ENCODE measurements around the gene TMPO. TPM values are rescaled to one million over a fixed set of nuclear protein-coding genes. Genes with fewer than 3 reads are reported as not detected.
A peak's percentile ranks its signal among the peaks of the same experiment; 100 is the strongest.
"Not testable (repeated sequence)": the region's sequence is repeated elsewhere in the genome, so short reads cannot be mapped to it uniquely, and the experiment has no call there.

TMPO gene
- total and polyA plus RNA-seq, 2 donors = 25.5 to 220 TPM

DNA sequence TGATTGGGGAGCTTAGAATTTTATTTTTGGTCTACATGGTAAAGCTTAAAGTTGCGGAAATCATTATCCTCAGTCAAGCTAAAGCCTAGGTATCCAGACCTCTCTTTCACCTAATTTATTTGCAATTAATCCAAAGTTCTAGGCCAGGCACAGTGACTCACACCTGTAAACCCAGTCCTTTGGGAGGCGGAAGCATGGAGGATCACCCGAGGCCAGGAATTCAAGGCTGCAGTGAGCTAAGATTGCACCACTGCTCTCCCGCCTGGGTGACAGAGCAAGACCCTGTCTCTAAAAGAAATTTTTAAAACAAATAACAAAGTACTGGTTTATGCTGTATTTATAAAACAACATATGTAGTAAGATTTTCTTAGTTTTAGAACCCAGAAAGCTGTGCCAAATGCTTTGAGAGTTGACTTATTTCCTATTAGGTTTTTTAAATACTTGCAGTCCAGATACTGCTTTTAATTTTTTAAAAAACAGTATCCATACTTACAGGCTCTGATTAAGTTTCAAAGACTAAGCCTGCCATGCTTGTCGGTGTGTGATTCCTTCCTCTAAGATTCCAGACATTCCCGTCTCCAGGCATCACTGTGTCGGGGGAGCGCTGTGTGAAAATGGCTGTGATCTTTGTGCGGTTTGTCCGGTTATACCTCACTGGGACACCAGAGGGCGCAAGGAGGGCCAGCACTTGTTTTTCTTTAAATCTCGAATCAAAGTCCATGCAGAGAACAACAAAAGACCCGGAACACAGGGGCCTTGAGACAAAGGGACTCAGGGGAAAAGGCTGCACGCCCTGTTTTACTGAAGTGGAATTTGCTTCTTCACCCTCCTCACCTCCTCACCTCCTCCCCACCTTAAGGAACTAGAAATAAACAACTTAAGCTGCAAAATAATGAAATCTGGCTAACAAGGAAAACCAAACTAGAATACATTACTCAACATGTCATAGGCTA is 24.6 kb upstream of the TMPO start:
- H3K4me1 ChIP-seq (ENCODE audit: insufficient read depth) = no peaks in the 10 kb centered on the region
- no peaks in the 10 kb centered on the region for H3K36me3 ChIP-seq (ENCODE audit: insufficient read depth)
- H3K27ac ChIP-seq (ENCODE audit: low read depth) = no peak overlapping the region
- peak; percentile 87 for DNase-seq (ENCODE audit: extremely low spot score)
- WGBS = 24% methylated on average over 14 of the region's 14 CpGs
- no peak overlapping the region for H3K4me3 ChIP-seq (ENCODE audit: low read depth, low read length)

DNA sequence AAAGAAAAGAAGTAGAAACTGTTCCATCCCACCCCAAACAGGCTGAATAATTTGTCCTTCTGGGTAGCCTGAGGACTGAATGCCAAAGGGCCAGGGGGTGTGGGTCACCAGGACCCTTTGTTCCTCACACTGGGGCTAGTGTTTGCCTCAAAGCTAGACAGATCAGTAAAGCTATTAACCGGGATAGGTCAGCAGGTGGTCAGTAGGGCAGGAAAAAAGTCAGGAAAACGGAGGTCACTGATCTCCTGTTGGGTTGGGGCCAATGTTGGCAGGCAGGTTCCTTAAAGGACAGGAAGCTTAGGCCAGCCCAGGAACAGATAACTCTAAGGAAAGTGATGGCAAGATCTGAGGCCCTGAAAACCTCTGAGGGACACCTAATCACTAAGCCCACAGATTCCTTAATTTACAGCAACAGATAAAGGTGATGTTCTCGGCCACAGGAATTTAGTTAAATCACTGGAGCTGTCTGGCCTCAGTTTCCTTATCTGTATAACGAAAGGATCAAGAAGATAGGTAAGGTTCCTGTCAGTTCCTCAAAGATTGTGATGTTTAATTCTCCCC is 22.7 kb upstream of the TMPO start:
- H3K36me3 ChIP-seq (ENCODE audit: insufficient read depth) = no peaks in the 10 kb centered on the region
- H3K4me1 ChIP-seq (ENCODE audit: insufficient read depth) = no peaks in the 10 kb centered on the region
- H3K27ac ChIP-seq (ENCODE audit: low read depth) = no peak overlapping the region
- WGBS = 74% methylated on average over 4 of the region's 4 CpGs
- no peak overlapping the region for H3K4me3 ChIP-seq (ENCODE audit: low read depth, low read length)
- no peak for DNase-seq (ENCODE audit: extremely low spot score)

DNA sequence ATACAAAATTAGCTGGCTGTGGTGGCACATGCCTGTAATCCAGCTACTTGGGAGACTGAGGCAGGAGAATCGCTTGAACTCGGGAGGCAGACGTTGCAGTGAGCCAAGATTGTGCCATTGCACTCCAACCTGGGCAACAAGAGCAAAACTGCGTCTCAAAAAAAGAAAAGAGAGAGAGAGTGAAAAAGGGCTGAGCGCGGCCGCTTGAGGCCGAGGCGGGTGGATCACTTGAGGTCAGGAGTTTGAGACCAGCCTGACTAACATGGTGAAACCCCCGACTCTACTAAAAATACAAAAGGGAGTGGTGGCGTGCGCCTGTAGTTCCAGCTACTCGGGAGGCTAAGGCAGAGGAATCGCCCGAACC is 14.1 kb upstream of the TMPO start:
- 96% methylated on average over 15 of the region's 15 CpGs for WGBS
- not testable (repeated sequence) for H3K36me3 ChIP-seq (ENCODE audit: insufficient read depth); H3K4me3 ChIP-seq (ENCODE audit: low read depth, low read length); DNase-seq (ENCODE audit: extremely low spot score); H3K4me1 ChIP-seq (ENCODE audit: insufficient read depth); H3K27ac ChIP-seq (ENCODE audit: low read depth)

DNA sequence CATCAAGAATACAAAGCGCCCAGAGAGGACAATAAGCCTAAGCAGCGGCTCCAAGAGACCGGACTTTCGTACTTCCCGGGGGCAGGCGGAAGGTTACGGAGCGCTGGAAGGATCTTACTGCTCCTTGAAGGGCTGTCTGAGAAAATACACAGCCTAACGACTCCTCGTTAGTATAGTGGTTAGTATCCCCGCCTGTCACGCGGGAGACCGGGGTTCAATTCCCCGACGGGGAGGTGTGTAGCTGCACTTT is 12.1 kb upstream of the TMPO start:
- Histone ChIP-seq H3K36me3 (ENCODE audit: insufficient read depth) (no peaks in the 10 kb centered on the region), H3K27ac (ENCODE audit: low read depth) (peak overlapping the region; percentile 87), H3K4me1 (ENCODE audit: insufficient read depth) (no peaks in the 10 kb centered on the region), H3K4me3 (ENCODE audit: low read depth, low read length) (peak overlapping the region; percentile 46)
- peak; percentile 97 for DNase-seq (ENCODE audit: extremely low spot score)
- WGBS = under 1% methylated on average over 16 of the region's 16 CpGs

DNA sequence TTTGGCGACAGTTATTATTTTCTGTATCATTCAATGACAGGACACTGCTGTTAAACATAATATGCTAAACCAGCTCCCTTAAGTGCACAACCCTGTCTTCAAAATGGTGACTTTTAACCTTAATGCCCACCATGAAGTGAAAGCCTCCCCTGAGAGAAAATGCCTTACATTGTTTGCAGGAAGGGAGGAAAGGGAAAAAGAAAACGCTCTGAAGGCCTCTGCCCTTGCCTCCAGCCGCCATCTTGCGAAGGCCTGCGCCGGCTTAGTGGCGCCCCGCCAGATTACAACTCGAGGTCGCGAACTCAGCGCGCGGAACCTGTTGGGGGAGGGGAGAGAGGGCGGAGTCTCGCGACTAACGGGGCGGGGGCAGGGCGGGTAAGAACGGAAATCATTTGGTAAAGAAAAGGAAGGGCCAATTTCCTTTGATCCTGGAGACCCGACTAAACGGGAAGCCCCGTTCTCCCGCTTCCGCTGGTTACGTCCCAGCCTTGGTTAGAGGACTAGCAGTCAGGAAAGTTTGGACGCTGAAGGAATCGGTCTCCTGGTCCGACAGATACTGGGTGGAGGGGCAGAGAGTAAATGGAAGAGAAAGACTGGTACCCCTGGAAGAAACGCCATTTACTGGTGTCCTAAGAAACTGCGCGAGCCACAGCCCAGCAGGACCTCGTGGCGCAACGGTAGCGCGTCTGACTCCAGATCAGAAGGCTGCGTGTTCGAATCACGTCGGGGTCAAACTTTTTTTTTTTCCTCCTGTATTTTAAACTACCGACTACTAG is 11.6 kb upstream of the TMPO start:
- H3K4me1 ChIP-seq (ENCODE audit: insufficient read depth) = no peaks in the 10 kb centered on the region
- WGBS = under 1% methylated on average over 43 of the region's 43 CpGs
- H3K27ac ChIP-seq (ENCODE audit: low read depth) = peak overlapping the region; percentile 87
- H3K4me3 ChIP-seq (ENCODE audit: low read depth, low read length) = peak overlapping the region; percentile 46
- H3K36me3 ChIP-seq (ENCODE audit: insufficient read depth) = no peaks in the 10 kb centered on the region
- peak; percentile 90 for DNase-seq (ENCODE audit: extremely low spot score)

DNA sequence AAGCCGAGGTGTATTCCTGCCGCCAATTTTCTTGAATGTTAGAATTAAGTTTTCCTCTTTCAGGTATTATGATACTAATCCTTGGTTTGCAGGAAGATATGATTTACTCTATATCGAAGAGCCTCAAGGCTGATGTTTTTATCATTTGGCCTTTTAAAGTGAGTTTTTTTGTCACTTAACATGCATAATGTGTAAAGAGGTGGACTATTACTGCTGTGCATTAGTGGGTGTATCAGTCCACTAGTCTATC is 11.1 kb upstream of the TMPO start:
- Histone ChIP-seq H3K27ac (ENCODE audit: low read depth) (peak overlapping the region; percentile 18), H3K4me1 (ENCODE audit: insufficient read depth) (no peaks in the 10 kb centered on the region), H3K4me3 (ENCODE audit: low read depth, low read length) (peak overlapping the region; percentile 46), H3K36me3 (ENCODE audit: insufficient read depth) (no peaks in the 10 kb centered on the region)
- DNase-seq (ENCODE audit: extremely low spot score) = no peak
- 22% methylated on average over 3 of the region's 3 CpGs for WGBS

DNA sequence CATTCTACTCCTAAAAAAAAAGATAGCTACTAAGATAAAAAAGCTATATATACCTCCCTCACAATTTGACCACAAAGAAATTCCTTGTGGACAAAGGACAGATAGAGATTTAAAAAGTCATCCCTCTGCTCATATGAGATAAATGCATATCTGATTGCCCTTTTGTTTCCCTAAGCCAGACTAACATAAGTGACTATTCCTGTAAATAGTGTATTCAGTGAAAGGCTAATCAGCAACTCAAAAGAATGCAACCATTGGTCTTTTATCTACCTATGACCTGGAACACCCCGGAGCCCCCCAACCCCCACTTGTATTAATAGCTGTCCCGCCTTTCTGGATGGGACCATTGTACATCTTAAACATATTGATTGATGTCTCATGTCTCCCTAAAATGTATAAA is 6.3 kb upstream of the TMPO start:
- Histone ChIP-seq H3K36me3 (ENCODE audit: insufficient read depth) (no peaks in the 10 kb centered on the region), H3K4me1 (ENCODE audit: insufficient read depth) (peaks cover 2% of the 10 kb centered on the region), H3K27ac (ENCODE audit: low read depth) (no peak overlapping the region), H3K4me3 (ENCODE audit: low read depth, low read length) (no peak overlapping the region)
- WGBS = 85% methylated on average over 2 of the region's 2 CpGs
- DNase-seq (ENCODE audit: extremely low spot score) = no peak

DNA sequence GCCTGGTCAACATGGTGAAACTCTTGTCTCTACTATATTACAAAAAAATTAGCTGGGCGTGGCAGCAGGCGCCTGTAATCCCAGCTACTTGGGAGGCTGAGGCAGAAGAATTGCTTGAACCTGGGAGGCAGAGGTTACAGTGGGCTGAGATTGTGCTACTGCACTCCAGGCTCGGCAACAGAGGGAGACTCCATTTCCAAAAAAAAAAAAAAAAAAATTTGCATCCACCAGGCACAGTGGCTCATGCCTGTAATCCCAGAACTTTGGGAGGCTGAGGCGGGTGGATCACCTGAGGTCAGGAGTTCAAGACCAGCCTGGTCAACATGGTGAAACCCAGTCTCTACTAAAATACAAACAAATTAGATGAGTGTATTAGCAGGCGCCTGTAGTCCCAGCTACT is 3.6 kb upstream of the TMPO start:
- not testable (repeated sequence) for H3K36me3 ChIP-seq (ENCODE audit: insufficient read depth)
- 94% methylated on average over 5 of the region's 5 CpGs for WGBS

DNA sequence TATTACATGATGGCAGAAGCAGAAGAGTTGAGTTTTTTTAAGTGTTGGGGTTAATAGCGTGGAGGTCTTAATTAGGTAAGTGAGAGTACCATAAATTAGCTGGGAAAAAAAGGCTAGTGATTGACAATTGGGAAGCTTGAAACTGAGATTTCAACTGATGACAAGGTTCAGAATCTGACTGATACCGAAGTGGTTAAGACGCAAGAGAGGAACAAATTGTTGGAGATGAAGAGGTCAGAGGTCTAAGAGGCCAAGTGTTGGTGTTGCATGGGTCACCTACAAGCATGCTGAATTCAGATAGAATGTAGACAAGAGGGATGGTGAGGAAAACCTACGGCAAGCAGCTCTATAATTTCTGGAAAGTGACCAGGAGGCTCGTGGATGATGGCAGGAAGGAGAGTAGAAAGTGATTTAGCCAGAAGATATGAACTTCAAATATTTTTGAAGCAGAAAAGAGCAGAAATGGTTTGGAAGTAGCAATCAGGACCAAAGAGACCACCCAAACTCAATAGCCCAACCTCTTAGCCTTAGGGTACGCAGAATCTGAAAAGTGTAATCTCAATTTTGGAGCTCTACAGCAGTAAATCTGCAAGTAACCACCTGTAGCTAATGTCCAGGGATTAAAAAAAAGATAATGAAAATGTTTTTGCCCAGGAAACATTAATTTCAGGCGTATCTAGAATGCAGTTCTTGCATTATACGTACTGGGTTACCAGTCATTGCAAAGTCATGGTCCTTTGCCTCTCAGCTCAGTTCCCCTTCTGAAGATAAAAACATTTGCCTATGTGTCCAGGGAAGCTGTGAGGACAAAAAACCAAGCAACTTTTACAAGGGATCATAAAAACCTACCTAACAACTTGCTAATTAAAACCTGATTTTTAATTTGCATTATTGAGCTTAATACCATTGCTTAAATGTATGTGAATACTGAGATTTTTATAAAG is 1.7 kb upstream of the TMPO start:
- H3K4me1 ChIP-seq (ENCODE audit: insufficient read depth) = peaks cover 4% of the 10 kb centered on the region
- 70% methylated on average over 8 of the region's 8 CpGs for WGBS
- no peak for DNase-seq (ENCODE audit: extremely low spot score)
- no peak overlapping the region for H3K4me3 ChIP-seq (ENCODE audit: low read depth, low read length)
- no peak overlapping the region for H3K27ac ChIP-seq (ENCODE audit: low read depth)
- no peaks in the 10 kb centered on the region for H3K36me3 ChIP-seq (ENCODE audit: insufficient read depth)

More for the DNA sequence above, 3.6 kb upstream of the TMPO start:
- H3K4me1 ChIP-seq (ENCODE audit: insufficient read depth); DNase-seq (ENCODE audit: extremely low spot score); H3K27ac ChIP-seq (ENCODE audit: low read depth); H3K4me3 ChIP-seq (ENCODE audit: low read depth, low read length): not testable (repeated sequence)

DNA sequence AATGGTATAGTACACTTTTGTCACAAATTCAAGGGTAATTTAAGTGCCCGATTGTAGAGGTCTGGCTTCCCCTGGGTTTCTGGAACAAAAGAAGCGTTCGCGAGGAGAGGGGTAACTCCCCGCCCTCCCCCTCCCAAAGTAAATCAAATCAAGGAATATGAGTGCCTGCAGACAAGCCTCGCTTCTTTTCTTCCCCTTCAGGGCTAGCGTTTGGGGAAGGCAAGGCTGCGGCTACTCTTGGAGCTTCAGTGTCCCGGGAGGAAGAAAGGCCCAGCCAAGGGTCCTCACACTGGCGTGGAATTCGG is 456 bp upstream of the TMPO start:
- no peaks in the 10 kb centered on the region for H3K36me3 ChIP-seq (ENCODE audit: insufficient read depth)
- no peak for DNase-seq (ENCODE audit: extremely low spot score)
- WGBS = under 1% methylated on average over 11 of the region's 11 CpGs
- peak overlapping the region; percentile 97 for H3K4me3 ChIP-seq (ENCODE audit: low read depth, low read length)
- H3K27ac ChIP-seq (ENCODE audit: low read depth) = peak overlapping the region; percentile 98
- H3K4me1 ChIP-seq (ENCODE audit: insufficient read depth) = peaks cover 4% of the 10 kb centered on the region

DNA sequence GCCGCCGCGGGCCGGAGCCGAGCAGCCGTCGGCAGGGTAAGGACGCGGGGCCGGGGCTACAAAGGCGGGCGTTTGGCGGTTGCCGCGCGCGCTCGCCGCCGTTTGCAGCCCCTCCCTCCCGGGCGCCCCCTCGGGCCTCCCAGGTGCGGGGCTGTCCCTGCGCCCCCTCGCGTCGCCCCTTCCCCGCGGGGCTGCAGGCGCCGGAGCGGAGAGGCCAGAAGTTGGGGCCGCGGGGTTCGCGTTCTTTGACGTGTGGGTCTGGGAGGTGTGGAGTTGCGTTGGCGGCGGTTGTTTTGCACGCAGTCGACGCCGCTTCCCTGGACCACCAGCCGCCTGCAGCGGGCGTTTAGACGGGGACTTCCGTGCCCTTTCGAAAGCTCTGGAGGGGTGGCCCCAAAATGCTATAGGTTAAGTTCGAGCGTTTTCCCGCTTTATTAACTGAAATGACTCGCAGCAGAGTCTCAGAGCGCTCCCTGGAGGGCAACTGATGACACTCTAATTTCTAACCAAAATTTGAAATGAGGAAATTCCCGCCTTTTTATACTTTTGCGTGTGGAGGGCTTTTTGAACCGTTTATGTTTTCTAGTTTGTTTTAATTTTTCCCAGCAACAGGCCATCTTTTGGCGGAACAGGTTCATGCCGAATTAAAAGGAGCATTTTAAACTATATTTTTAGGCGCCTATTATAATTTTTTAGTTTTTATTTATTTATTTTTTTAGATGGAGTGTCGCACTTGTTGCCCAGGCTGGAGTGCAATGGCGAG is 902 bp downstream of the TMPO start:
- peaks cover 4% of the 10 kb centered on the region for H3K4me1 ChIP-seq (ENCODE audit: insufficient read depth)
- peak overlapping the region; percentile 97 for H3K4me3 ChIP-seq (ENCODE audit: low read depth, low read length)
- peak; percentile 85 for DNase-seq (ENCODE audit: extremely low spot score)
- no peaks in the 10 kb centered on the region for H3K36me3 ChIP-seq (ENCODE audit: insufficient read depth)
- whole genome bisulfite sequencing = under 1% methylated on average over 63 of the region's 64 CpGs
- H3K27ac ChIP-seq (ENCODE audit: low read depth) = peak overlapping the region; percentile 91

DNA sequence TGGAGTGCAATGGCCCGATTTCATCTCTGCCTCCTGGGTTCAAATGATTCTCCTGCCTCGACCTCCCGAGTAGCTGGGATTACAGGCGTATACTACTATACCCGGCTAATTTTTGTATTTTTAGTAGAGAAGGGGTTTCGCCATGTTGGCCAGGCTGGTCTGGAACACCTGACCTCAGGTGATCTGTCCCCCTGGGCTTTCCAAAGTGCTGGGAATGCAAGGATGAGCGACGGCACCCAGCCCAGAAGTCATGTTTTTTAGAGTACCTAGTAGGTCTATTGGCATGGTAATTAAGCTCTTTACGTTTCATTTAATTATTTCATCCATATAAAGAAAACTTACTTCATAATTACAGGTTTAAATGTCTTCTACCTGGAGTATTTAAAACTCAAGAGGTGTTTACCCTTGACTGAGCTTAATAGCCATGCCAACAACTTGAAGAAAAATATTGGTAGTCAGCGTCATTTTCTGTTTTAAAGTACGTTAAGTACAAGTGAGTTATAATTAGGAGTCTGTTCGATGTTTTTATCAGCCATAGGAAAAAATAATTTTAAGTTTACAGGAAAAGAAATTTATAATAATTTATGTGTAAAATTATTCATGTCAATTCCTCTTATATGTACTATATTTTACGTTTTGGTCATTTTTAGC is 4.0 kb downstream of the TMPO start:
- no peak overlapping the region for H3K4me3 ChIP-seq (ENCODE audit: low read depth, low read length)
- no peak for DNase-seq (ENCODE audit: extremely low spot score)
- peaks cover 2% of the 10 kb centered on the region for H3K4me1 ChIP-seq (ENCODE audit: insufficient read depth)
- WGBS = 90% methylated on average over 13 of the region's 13 CpGs
- no peaks in the 10 kb centered on the region for H3K36me3 ChIP-seq (ENCODE audit: insufficient read depth)
- H3K27ac ChIP-seq (ENCODE audit: low read depth) = no peak overlapping the region
